Tibial artery (tissue), 4 donors: ENCODE data around the gene TNFSF12.
"Not testable (repeated sequence)": the region's sequence is repeated elsewhere in the genome, so short reads cannot be mapped to it uniquely, and the experiment has no call there.

Experiments used
- DNase-seq, 2 donors: peaks; one replicate each; pipeline ENCODE4 v3.0.0-alpha.2; 2019
- H3K27ac ChIP-seq, 2 donors: fragments of 200-600 bp; sonication (generic) in 1 of 2; 1 replicate in 1 of 2; 2 replicates in 1 of 2; pipeline ENCODE4 v1.5.1; 2018 to 2019; ENCODE audit warnings: mild to moderate bottlenecking in 1 of 2
- H3K27me3 ChIP-seq, 2 donors: fragments of 200-600 bp; sonication (generic) in 1 of 2; one replicate each; pipeline versions ENCODE4 v1.5.1 to v1.6.0; 2016 to 2019
- H3K36me3 ChIP-seq, 3 donors: fragments of 200-600 bp; sonication (generic) in 2 of 3; one replicate each; pipeline ENCODE4 v1.5.1; 2016 to 2019; ENCODE audit warnings: mild to moderate bottlenecking in 2 of 3
- H3K4me1 ChIP-seq, 4 donors: fragments of 200-600 bp; sonication (generic) in 2 of 4; 1 replicate in 3 of 4; 2 replicates in 1 of 4; pipeline ENCODE4 v1.5.1; 2016 to 2019
- H3K4me3 ChIP-seq, 2 donors: fragments of 200-600 bp; sonication (generic) in 1 of 2; 1 replicate in 1 of 2; 2 replicates in 1 of 2; pipeline ENCODE4 v1.5.1; 2018 to 2019; ENCODE audit warnings: mild to moderate bottlenecking in 2 of 2
- H3K9me3 ChIP-seq, 3 donors: fragments of 200-600 bp; sonication (generic) in 1 of 3; one replicate each; pipeline ENCODE4 v1.5.1; 2016 to 2019
- intact Hi-C: fragments of 100-400 bp; cut with DNase I; formaldehyde crosslinking; loops from one replicate; pipeline ENCODE4 v1.15.0; 2023; ENCODE audit warnings: low total_unique reads
- TF ChIP-seq, protein P1 (sequence below), 2 experiments: fragments of 200-600 bp in 1 of 2; fragments of 450-650 bp in 1 of 2; IDR thresholded peaks; one replicate each; pipeline ENCODE4 v1.5.1; 2017 to 2019; ENCODE audit warnings: antibody characterized with exemption in 2 of 2, mild to moderate bottlenecking in 1 of 2, moderate library complexity in 1 of 2

Gene TNFSF12

DNA sequence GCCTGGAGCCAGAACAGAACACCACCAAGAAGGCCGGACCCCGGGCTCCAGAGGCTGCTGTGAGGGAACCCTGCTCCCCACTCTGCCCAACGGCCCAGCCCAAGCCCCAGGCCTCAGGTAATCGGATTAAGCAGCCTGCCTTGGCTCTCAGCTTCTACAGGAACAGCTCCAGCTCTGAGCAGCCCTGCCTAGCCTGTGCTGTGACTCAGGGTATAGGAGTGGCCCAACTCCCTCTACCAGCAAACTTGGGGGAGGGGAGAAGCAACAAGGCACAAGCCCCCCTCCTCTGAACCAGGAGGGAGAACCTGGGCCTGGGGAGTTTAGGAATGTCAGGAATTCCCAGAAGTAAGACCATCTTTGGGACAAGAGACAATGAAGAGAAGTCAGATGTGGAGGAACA, 41.9 kb downstream of the TNFSF12 start:
- TF ChIP-seq, protein P1, sequence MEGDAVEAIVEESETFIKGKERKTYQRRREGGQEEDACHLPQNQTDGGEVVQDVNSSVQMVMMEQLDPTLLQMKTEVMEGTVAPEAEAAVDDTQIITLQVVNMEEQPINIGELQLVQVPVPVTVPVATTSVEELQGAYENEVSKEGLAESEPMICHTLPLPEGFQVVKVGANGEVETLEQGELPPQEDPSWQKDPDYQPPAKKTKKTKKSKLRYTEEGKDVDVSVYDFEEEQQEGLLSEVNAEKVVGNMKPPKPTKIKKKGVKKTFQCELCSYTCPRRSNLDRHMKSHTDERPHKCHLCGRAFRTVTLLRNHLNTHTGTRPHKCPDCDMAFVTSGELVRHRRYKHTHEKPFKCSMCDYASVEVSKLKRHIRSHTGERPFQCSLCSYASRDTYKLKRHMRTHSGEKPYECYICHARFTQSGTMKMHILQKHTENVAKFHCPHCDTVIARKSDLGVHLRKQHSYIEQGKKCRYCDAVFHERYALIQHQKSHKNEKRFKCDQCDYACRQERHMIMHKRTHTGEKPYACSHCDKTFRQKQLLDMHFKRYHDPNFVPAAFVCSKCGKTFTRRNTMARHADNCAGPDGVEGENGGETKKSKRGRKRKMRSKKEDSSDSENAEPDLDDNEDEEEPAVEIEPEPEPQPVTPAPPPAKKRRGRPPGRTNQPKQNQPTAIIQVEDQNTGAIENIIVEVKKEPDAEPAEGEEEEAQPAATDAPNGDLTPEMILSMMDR (IDR thresholded peaks at IDR 0.05), result no peak
- peaks cover 47 to 69% (median 50%) of the 10 kb centered on the region in 3 donors for H3K36me3 ChIP-seq
- no peak for DNase-seq
- H3K4me3 ChIP-seq, result no peak overlapping the region
- H3K27me3 ChIP-seq, result no peaks in the 10 kb centered on the region
- no peaks in the 10 kb centered on the region for H3K9me3 ChIP-seq
- H3K4me1 ChIP-seq, result peaks cover 0 to 22% (median 16%) of the 10 kb centered on the region in 4 donors
- intact Hi-C loops, result no loop called here
- H3K27ac ChIP-seq, result no peak overlapping the region

DNA sequence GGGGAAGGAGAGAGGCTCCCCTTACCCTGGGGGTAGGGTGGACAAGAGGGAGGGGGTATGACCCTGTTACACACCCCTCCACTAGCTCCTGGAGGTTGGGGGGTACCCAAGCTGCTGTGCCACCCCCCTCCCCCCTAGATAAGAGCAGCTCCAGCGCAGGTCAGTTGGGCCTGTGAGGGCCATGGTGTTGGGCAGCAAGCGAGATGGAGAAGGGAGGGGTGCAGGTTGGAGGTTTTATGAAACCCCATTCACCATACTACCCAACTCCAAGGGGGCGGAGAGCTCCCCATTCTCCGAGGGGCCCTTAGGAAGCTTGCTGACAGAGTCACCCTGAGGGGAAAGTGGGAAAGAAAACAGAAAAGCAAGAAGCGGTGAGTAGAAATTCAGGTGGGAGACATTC, 42.7 kb downstream of the TNFSF12 start:
- intact Hi-C loops, result no loop called here
- Histone ChIP-seq H3K27me3 (no peaks in the 10 kb centered on the region), H3K4me3 (no peak overlapping the region), H3K9me3 (no peaks in the 10 kb centered on the region), H3K4me1 (peaks cover 0 to 22% (median 16%) of the 10 kb centered on the region in 4 donors), H3K27ac (no peak overlapping the region), H3K36me3 (peaks cover 55 to 74% (median 58%) of the 10 kb centered on the region in 3 donors)
- TF ChIP-seq, protein P1 (IDR thresholded peaks at IDR 0.05), result no peak
- no peak for DNase-seq

DNA sequence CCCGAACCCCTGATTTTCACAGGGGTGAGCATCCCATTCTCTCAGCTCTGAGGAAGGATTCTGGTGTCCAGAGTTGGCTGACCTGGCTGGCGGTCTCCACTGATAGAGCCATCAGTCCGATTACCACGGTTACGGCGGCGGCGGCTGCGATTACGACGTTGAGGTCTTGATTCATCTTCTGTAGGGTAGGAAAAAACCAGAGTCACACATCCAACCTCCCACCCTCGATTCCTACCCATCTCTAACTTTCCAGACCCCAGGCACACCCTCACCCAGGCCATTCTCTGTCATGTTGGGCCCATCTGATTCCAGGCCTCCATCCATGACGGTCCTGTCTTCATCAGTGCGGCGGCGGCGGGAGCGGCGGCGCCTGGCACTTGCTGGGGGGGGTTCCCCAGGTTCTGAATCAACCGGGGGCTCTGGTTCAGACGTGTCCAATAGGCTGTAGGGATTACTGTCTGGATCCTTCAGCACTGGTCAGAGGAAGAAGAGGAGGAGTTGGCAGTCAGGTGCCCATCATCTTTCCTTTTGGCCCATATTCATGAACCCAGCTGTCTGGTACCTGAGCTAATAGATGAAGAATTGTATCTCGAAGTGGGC, 43.7 kb downstream of the TNFSF12 start:
- DNase-seq, result no peak
- no peaks in the 10 kb centered on the region for H3K9me3 ChIP-seq
- TF ChIP-seq, protein P1 (IDR thresholded peaks at IDR 0.05), result no peak
- H3K27ac ChIP-seq, result no peak overlapping the region
- intact Hi-C loops, result loop anchor here (1.0 kb wide), 1 partner anchor 18 kb away; no protein-coding TSS in a partner anchor
- H3K36me3 ChIP-seq, result peaks cover 60 to 74% (median 67%) of the 10 kb centered on the region in 3 donors
- H3K4me1 ChIP-seq, result peaks cover 0 to 22% (median 16%) of the 10 kb centered on the region in 4 donors
- H3K27me3 ChIP-seq, result no peaks in the 10 kb centered on the region
- H3K4me3 ChIP-seq, result no peak overlapping the region

DNA sequence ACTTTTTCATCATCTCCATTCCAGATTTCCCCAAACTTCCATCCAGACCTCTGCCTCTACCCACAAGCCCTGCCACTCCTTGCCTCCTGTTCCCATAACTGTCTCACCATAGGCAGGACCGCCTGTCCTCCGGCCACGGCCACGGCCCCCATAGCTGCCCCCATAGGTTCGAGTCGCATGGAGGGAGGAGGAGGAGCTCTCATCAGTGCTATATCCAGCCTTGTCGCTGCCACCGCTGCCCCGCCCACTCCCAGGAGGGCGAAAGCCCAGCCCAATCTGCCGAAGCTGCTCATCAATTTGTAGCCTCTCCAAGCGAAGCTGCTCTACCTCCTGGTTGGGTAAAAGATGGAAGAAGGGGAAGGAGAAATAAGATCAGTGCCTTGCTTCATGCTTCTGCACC, 44.4 kb downstream of the TNFSF12 start:
- DNase-seq, result no peak
- peaks cover 64 to 75% (median 72%) of the 10 kb centered on the region in 3 donors for H3K36me3 ChIP-seq
- no peaks in the 10 kb centered on the region for H3K27me3 ChIP-seq
- H3K4me3 ChIP-seq, result no peak overlapping the region
- intact Hi-C loops, result loop anchor here (1.0 kb wide), 1 partner anchor 17 kb away; no protein-coding TSS in a partner anchor
- H3K27ac ChIP-seq, result no peak overlapping the region
- H3K9me3 ChIP-seq, result no peaks in the 10 kb centered on the region
- TF ChIP-seq, protein P1 (IDR thresholded peaks at IDR 0.05), result no peak
- H3K4me1 ChIP-seq, result peaks cover 0 to 17% (median 15%) of the 10 kb centered on the region in 4 donors

DNA sequence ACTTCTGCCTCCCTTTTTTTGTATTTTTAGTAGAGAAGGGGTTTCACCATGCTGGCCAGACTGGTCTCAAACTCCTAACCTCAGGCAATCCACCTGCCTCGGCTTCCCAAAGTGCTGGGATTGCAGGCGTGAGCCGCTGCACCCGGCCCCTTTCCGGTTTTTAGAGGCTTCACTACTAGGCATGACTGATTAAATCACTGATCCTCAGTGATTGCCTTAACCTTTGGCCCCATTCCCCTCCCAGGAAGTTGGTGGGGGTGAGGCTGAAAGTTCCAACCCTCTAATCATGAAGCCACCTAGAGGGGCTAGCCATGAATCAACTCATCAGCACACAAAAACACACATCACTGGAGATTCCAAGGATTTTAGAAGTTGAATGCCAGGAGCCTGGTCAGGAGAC, 48.7 kb downstream of the TNFSF12 start:
- DNase-seq, intact Hi-C loops, H3K27ac ChIP-seq, H3K4me1 ChIP-seq, H3K4me3 ChIP-seq, H3K9me3 ChIP-seq, H3K27me3 ChIP-seq: not testable (repeated sequence)
- peaks cover 92 to 97% (median 97%) of the 10 kb centered on the region in 3 donors for H3K36me3 ChIP-seq

DNA sequence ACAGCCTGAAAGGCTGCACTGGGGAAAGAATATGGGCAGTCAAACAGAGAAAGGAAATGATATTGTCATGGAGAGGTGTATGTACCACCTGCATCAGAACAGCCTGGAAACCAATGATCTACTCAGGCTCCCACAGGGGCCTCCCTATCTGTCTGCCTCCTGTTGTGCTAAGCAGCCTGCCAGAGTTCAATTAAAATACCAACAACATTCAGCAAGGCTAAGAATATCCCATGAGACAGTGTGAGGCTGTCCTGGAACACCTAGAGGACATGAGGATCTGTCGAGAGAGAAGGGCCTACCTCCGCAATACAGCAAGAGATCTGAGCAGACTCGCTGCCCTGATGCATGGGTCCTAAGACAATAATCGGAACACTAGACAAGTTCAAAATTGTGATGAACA, 57.4 kb downstream of the TNFSF12 start:
- no peak for DNase-seq
- Histone ChIP-seq H3K4me3 (no peak overlapping the region), H3K4me1 (peaks cover 0 to 12% (median 4%) of the 10 kb centered on the region in 4 donors), H3K27ac (no peak overlapping the region), H3K9me3 (no peaks in the 10 kb centered on the region), H3K36me3 (peaks cover 41 to 56% (median 50%) of the 10 kb centered on the region in 3 donors), H3K27me3 (no peaks in the 10 kb centered on the region)
- TF ChIP-seq, protein P1 (IDR thresholded peaks at IDR 0.05), result no peak
- intact Hi-C loops, result no loop called here
